K562 (cell line): ENCODE data around the gene PLXND1. TPM values are rescaled to one million over a fixed set of nuclear protein-coding genes. Genes with fewer than 3 reads are reported as not detected.

Source experiments
- ATAC-seq: fragments of 200-7000 bp; cut with Tn5 transposase; 3 replicates; pipeline ENCODE4 v1.9.1; 2020; ENCODE audit warnings: moderate library complexity
- BruUV-seq: library from RNA; stranded (reverse); fragments of 400-500 nt; replicated peaks from 2 replicates; lab custom pipeline; 2021; lab: Mats Ljungman, UMichigan
- CTCF ChIA-PET: fragments of 300-600 bp; formaldehyde crosslinking; extraction: SDS; loops from one replicate; lab custom pipeline; 2021; ENCODE audit warnings: low intra/inter-chr PET ratio; lab: Yijun Ruan, JAX
- POLR2A ChIA-PET: fragments of 300-600, 350-650 bp; sonication (Branson Sonifier 250); formaldehyde crosslinking; extraction: SDS; loops from one replicate; lab custom pipeline; 2021; ENCODE audit warnings: antibody characterized with exemption, inconsistent platforms; lab: Yijun Ruan, JAX
- DNase-seq, 4 experiments: peaks; one replicate each; pipeline versions ENCODE4 v3.0.0 to v3.0.0-alpha.2; 2011 to 2018; ENCODE audit warnings: low spot score in 3 of 4, mixed read lengths in 3 of 4; ENCODE audit errors: extremely low read depth in 1 of 4
- FAIRE-seq: peaks from 2 replicates; lab custom pipeline; 2011; peaks lifted over from hg19 to GRCh38; lab: Jason Lieb, UNC
- H2AFZ ChIP-seq: 2 replicates; pipeline ENCODE4 v1.6.0; 2011; ENCODE audit warnings: low read depth, low read length, control low read depth, inconsistent platforms
- H3K27ac ChIP-seq: fragments of 200-600 bp; 3 replicates; pipeline ENCODE4 v1.8.0; 2011; ENCODE audit warnings: low read depth, mild to moderate bottlenecking, control low read depth, inconsistent platforms, low read length, moderate library complexity, mixed read lengths; ENCODE audit errors: extremely low read depth
- H3K27me3 ChIP-seq, 2 experiments: fragments of 300-600 bp in 1 of 2; 2 replicates in 1 of 2; 3 replicates in 1 of 2; pipeline versions ENCODE4 v1.6.0 to v1.8.0; 2011; ENCODE audit warnings: inconsistent platforms in 2 of 2, low read length in 2 of 2, mild to moderate bottlenecking in 1 of 2, mixed read lengths in 1 of 2, moderate library complexity in 1 of 2; ENCODE audit not compliant: control insufficient read depth in 2 of 2, insufficient read depth in 2 of 2
- H3K36me3 ChIP-seq: fragments of 300-600 bp; 3 replicates; pipeline ENCODE4 v1.8.0; 2011; ENCODE audit warnings: mild to moderate bottlenecking, low read length, inconsistent platforms; ENCODE audit not compliant: control insufficient read depth, insufficient read depth
- H3K4me1 ChIP-seq, 2 experiments: fragments of 200-600 bp in 1 of 2; replicated peaks in 1 of 2; 2 replicates in 1 of 2; 3 replicates in 1 of 2; pipeline versions ENCODE4 v1.5.1 to v1.8.0; 2011; ENCODE audit warnings: inconsistent platforms in 2 of 2, low read length in 2 of 2, mild to moderate bottlenecking in 1 of 2, mixed read lengths in 1 of 2, moderate library complexity in 1 of 2; ENCODE audit not compliant: control insufficient read depth in 2 of 2, insufficient read depth in 2 of 2
- H3K4me2 ChIP-seq: 2 replicates; pipeline ENCODE4 v1.6.1; 2011; ENCODE audit warnings: low read length, control low read depth, inconsistent platforms, mixed read lengths; ENCODE audit not compliant: insufficient read depth
- H3K4me3 ChIP-seq: fragments of 200-600 bp; sonication (generic), shearing (Covaris generic); 2 replicates; pipeline ENCODE4 v1.5.1; 2016; ENCODE audit warnings: control low read depth, inconsistent platforms
- H3K79me2 ChIP-seq: fragments of 200-600 bp; 3 replicates; pipeline ENCODE4 v1.8.0; 2011; ENCODE audit warnings: low read length, inconsistent platforms; ENCODE audit not compliant: control insufficient read depth, insufficient read depth
- H3K9ac ChIP-seq, 2 experiments: 2 replicates each; pipeline versions ENCODE4 v1.6.0 to v1.6.1; 2011; ENCODE audit warnings: low read depth in 2 of 2, low read length in 2 of 2, control low read depth in 1 of 2, inconsistent platforms in 1 of 2, mild to moderate bottlenecking in 1 of 2, mixed read lengths in 1 of 2; ENCODE audit not compliant: insufficient read depth in 1 of 2
- H3K9me1 ChIP-seq: one replicate; pipeline ENCODE4 v1.6.0; 2011; ENCODE audit warnings: inconsistent platforms, mild to moderate bottlenecking, low read length, moderate library complexity; ENCODE audit not compliant: control insufficient read depth, insufficient read depth
- H3K9me3 ChIP-seq: replicated peaks from 2 replicates; pipeline ENCODE4 v1.5.1; 2011; ENCODE audit warnings: low read depth, low read length, inconsistent platforms; ENCODE audit not compliant: control insufficient read depth, insufficient read depth
- H4K20me1 ChIP-seq: replicated peaks from 2 replicates; pipeline ENCODE4 v1.6.1; 2011; ENCODE audit warnings: low read length, inconsistent platforms, mixed read lengths; ENCODE audit not compliant: control insufficient read depth, insufficient read depth
- ARNT ChIP-seq, 2 experiments: fragments of 450-650 bp; IDR thresholded peaks; 2 replicates each; pipeline ENCODE4 v1.6.1; 2016; ENCODE audit warnings: mild to moderate bottlenecking in 1 of 2
- CBFB ChIP-seq: sonication (generic); formaldehyde crosslinking; IDR thresholded peaks from 2 replicates; pipeline ENCODE4 v1.4.0; 2020; ENCODE audit warnings: mild to moderate bottlenecking, missing genetic modification reagents
- CREB1 ChIP-seq, 2 experiments: sonication (generic) in 1 of 2; formaldehyde crosslinking in 1 of 2; IDR thresholded peaks; 2 replicates each; pipeline versions ENCODE4 v1.6.1 to v1.8.0; 2012 to 2022; ENCODE audit warnings: inconsistent platforms in 1 of 2, mild to moderate bottlenecking in 1 of 2, missing genetic modification reagents in 1 of 2, moderate library complexity in 1 of 2
- GTF2B ChIP-seq: IDR thresholded peaks from 2 replicates; pipeline ENCODE4 v1.6.1; 2011; ENCODE audit not compliant: insufficient read length; ENCODE audit errors: extremely low read depth
- HMG20A ChIP-seq: fragments of 450-650 bp; formaldehyde crosslinking; conservative IDR thresholded peaks from 2 replicates; pipeline ENCODE4 v1.4.0; 2020; ENCODE audit warnings: mild to moderate bottlenecking, mixed read lengths
- JUN ChIP-seq, 2 experiments: sonication (generic) in 1 of 2; formaldehyde crosslinking in 1 of 2; IDR thresholded peaks; 2 replicates each; pipeline versions ENCODE4 v1.6.1 to v1.8.0; 2012 to 2022; ENCODE audit warnings: borderline replicate concordance in 2 of 2, mild to moderate bottlenecking in 2 of 2, improper control_type of control experiment in 1 of 2, low read depth in 1 of 2, low read length in 1 of 2, missing genetic modification reagents in 1 of 2
- MAFG ChIP-seq: fragments of 450-650 bp; conservative IDR thresholded peaks from 2 replicates; pipeline ENCODE4 v1.6.1; 2016; ENCODE audit warnings: missing genetic modification characterization, missing compliant biosample characterization
- PATZ1 ChIP-seq: fragments of 250-450 bp; sonication (Bioruptor Pico); IDR thresholded peaks from 2 replicates; pipeline ENCODE4 v1.5.0; 2020; ENCODE audit warnings: mild to moderate bottlenecking, borderline replicate concordance
- POLR3G ChIP-seq: IDR thresholded peaks from 2 replicates; pipeline ENCODE4 v1.6.1; 2011; ENCODE audit not compliant: insufficient read length, insufficient replicate concordance; ENCODE audit errors: extremely low read depth
- PTTG1 ChIP-seq: fragments of 450-650 bp; IDR thresholded peaks from 2 replicates; pipeline ENCODE4 v1.6.1; 2016; ENCODE audit warnings: low read depth, mild to moderate bottlenecking, missing genetic modification characterization, missing compliant biosample characterization
- ZBTB1 ChIP-seq: sonication (generic); formaldehyde crosslinking; IDR thresholded peaks from 2 replicates; pipeline ENCODE4 v1.8.1; 2023; ENCODE audit warnings: missing genetic modification reagents, low read depth, mild to moderate bottlenecking, borderline replicate concordance
- ZBTB2 ChIP-seq: fragments of 450-650 bp; IDR thresholded peaks from 2 replicates; pipeline ENCODE4 v1.6.1; 2016; ENCODE audit warnings: antibody characterized with exemption
- ZNF780A ChIP-seq: fragments of 250-450 bp; sonication (Bioruptor Pico); IDR thresholded peaks from 2 replicates; pipeline ENCODE4 v1.5.0; 2021; ENCODE audit warnings: mild to moderate bottlenecking
- WGBS: fragments of 100-300 bp; shearing (Covaris generic); methylation state at CpG from one replicate; pipeline ENCODE4 v1.1.6; 2016; ENCODE audit warnings: low coverage, mixed read lengths; ENCODE audit not compliant: insufficient coverage; ENCODE audit errors: missing lambda C conversion rate; 5-methylcytosine and 5-hydroxymethylcytosine counted together
- in situ Hi-C: fragments of 300-500 bp; cut with MboI; formaldehyde crosslinking; loops from 4 replicates; pipeline ENCODE4 v1.15.0; 2018; ENCODE audit warnings: inconsistent platforms, mixed read lengths
- intact Hi-C: fragments of 100-400 bp; cut with micrococcal nuclease; formaldehyde crosslinking; loops from 2 replicates; pipeline ENCODE4 v1.14.2; 2022
- polyA plus RNA-seq, 8 experiments: library from polyadenylated mRNA; depleted of rRNA in 4 of 8; stranded (reverse) in 5 of 8; unstranded in 3 of 8; fragments of >200 nt; fragmentation: Nextera tagmentation in 2 of 8; fragmentation: Illumina TruSeq in 1 of 8; extraction: Ambion mirVana in 2 of 8; extraction: Trizol in 1 of 8; gene quantifications; 2 replicates each; pipeline versions ENCODE4 v1.2.1 to v1.2.3, GENCODE V29; 2011 to 2014; ENCODE audit warnings: inconsistent platforms in 1 of 8, missing spikeins in 1 of 8
- total RNA-seq, 7 experiments: library from RNA; depleted of rRNA in 6 of 7; stranded (reverse); fragments of >200 nt in 6 of 7; fragmentation: Illumina TruSeq in 2 of 7; extraction: Trizol in 2 of 7; gene quantifications; 2 replicates each; pipeline versions ENCODE4 v1.2.1 to v1.2.3, GENCODE V29; 2011 to 2021; ENCODE audit warnings: low replicate concordance in 1 of 7
- TF ChIP-seq, protein P1 (sequence below): IDR thresholded peaks from 3 replicates; pipeline ENCODE4 v1.6.1; 2011; ENCODE audit warnings: borderline replicate concordance, mild to moderate bottlenecking; ENCODE audit not compliant: insufficient read length, insufficient read depth

PLXND1 gene
- total and polyA plus RNA-seq, 9 of the 15 experiments (the other 6 are each of a cell fraction or from before 2014, with no cell fraction given), result 0.34 to 28.8 (median 14.0) TPM

- TF ChIP-seq PATZ1 (CRISPR knock-in tag) (no peak), CBFB (no peak), HMG20A (CRISPR knock-in tag) (no peak), JUN (IDR thresholded peaks at IDR 0.05; ENCODE audit: borderline replicate concordance, low read depth, low read length) (no peak), JUN (CRISPR knock-in tag; IDR thresholded peaks at IDR 0.05; ENCODE audit: borderline replicate concordance) (no peak)
Measured at GRCh38 chr3:129536374-129536667, 70.2 kb downstream of the PLXND1 start (continued).

DNA sequence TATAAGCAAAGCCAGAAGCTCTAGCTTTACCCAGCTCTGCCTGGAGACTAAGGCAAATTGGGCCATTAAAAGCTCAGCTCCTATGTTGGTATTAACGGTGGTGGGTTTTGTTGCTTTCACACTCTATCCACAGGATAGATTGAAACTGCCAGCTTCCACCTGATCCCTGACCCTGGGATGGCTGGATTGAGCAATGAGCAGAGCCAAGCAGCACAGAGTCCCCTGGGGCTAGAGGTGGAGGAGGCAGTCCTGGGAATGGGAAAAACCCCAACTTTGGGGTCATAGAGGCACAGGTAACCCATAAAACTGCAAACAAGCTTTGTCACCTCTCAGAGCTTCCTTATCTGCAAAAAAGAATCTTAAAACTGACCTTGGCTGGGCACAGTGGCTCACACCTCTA lies 71.4 kb downstream of the PLXND1 start:
- CTCF ChIA-PET, result no interaction called here
- ATAC-seq (no peak), DNase-seq (no peak), FAIRE-seq (no peak)
- H3K9me3 ChIP-seq, result no peaks in the 10 kb centered on the region
- H3K4me2 ChIP-seq, result no peak overlapping the region
- no peaks in the 10 kb centered on the region for H3K9me1 ChIP-seq
- H3K79me2 ChIP-seq, result no peaks in the 10 kb centered on the region
- intact Hi-C loops (no loop called here), in situ Hi-C loops (no loop called here)
- POLR2A ChIA-PET, result interaction anchor here (0.9 kb wide), 1 partner anchor 9 kb away, joined by 3 read pairs; no protein-coding TSS in a partner anchor
- H2AFZ ChIP-seq, result no peak overlapping the region
- no peak overlapping the region for H3K9ac ChIP-seq
- H3K27ac ChIP-seq, result no peak overlapping the region
- TF ChIP-seq ZNF780A (CRISPR knock-in tag) (no peak), POLR3G (no peak), ARNT (IDR thresholded peaks at IDR 0.05) (no peak), GTF2B (no peak), PTTG1 (tag) (no peak), ZBTB2 (no peak), ZBTB1 (CRISPR knock-in tag) (no peak), CREB1 (IDR thresholded peaks at IDR 0.05) (no peak), CREB1 (CRISPR knock-in tag; IDR thresholded peaks at IDR 0.05) (no peak), MAFG (tag) (no peak)
- TF ChIP-seq, protein P1, sequence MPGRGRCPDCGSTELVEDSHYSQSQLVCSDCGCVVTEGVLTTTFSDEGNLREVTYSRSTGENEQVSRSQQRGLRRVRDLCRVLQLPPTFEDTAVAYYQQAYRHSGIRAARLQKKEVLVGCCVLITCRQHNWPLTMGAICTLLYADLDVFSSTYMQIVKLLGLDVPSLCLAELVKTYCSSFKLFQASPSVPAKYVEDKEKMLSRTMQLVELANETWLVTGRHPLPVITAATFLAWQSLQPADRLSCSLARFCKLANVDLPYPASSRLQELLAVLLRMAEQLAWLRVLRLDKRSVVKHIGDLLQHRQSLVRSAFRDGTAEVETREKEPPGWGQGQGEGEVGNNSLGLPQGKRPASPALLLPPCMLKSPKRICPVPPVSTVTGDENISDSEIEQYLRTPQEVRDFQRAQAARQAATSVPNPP, result no peak
- no peaks in the 10 kb centered on the region for H3K36me3 ChIP-seq
- H3K27me3 ChIP-seq, result peaks cover 4 to 22% of the 10 kb centered on the region in 2 experiments; a peak in 2 of 5 replicates
- H3K4me3 ChIP-seq, result no peak overlapping the region
- no peaks in the 10 kb centered on the region for H4K20me1 ChIP-seq
- WGBS, result no CpG with 5 or more reads among the region's 1 CpG
- H3K4me1 ChIP-seq, result peaks cover 0 to 7% of the 10 kb centered on the region in 2 experiments; a peak in 3 of 5 replicates
- no TSS peak for BruUV-seq
